ENCODE measurements around the gene PGM2L1. TPM values are rescaled to one million over a fixed set of nuclear protein-coding genes. Genes with fewer than 3 reads are reported as not detected.

Gene PGM2L1
- 10 to 100 TPM in 1 of 3 donors, 1 to 10 TPM in 2; 2.1 to 13.5 (median 6.6) TPM for total RNA-seq

- H3K27ac ChIP-seq = peak within 1 kb of the TSS; percentile 84 to 94
- H3K9me3 ChIP-seq = no peaks in the 10 kb centered on the region
- peak; percentile 90 for DNase-seq (ENCODE audit: low spot score in 2 of 2)
- H3K4me3 ChIP-seq = peak within 1 kb of the TSS; percentile 85 to 95 (median 92)
- no peaks in the 10 kb centered on the region for H3K36me3 ChIP-seq
- no peaks in the 10 kb centered on the region for H3K27me3 ChIP-seq
- no peak for TF ChIP-seq POLR2A (IDR thresholded peaks at IDR 0.05)
- peak; percentile 81 to 88 (median 85) for TF ChIP-seq POLR2AphosphoS5 (IDR thresholded peaks at IDR 0.05)
- TF ChIP-seq CTCF (IDR thresholded peaks at IDR 0.05) = no peak
- no peaks in the 10 kb centered on the region for H3K4me1 ChIP-seq
- intact Hi-C loops (cut with DNase I; ENCODE audit: low total_unique reads) = no loop called here
These were observed at the start of gene PGM2L1 for GRCh38 chr11:74398244-74399159. Gene PGM2L1 (minus strand): TSS chr11:74398433. CDS start chr11:74398161, 272 bp downstream.

- TF ChIP-seq POLR2AphosphoS5 (IDR thresholded peaks at IDR 0.05) (no peak), POLR2A (IDR thresholded peaks at IDR 0.05) (no peak), CTCF (IDR thresholded peaks at IDR 0.05) (no peak)
- DNase-seq (ENCODE audit: low spot score in 2 of 2) = no peak
- intact Hi-C loops (cut with DNase I; ENCODE audit: low total_unique reads) = no loop called here
- Histone ChIP-seq H3K4me3 (no peak overlapping the region), H3K36me3 (no peaks in the 10 kb centered on the region), H3K9me3 (no peaks in the 10 kb centered on the region), H3K4me1 (peaks cover 0 to 10% of the 10 kb centered on the region in 2 donors), H3K27ac (no peak overlapping the region), H3K27me3 (no peaks in the 10 kb centered on the region)
These were observed 49.5 kb upstream of the PGM2L1 start for GRCh38 chr11:74447720-74448119.

- H3K36me3 ChIP-seq = no peaks in the 10 kb centered on the region
- H3K9me3 ChIP-seq = no peaks in the 10 kb centered on the region
- no peak overlapping the region for H3K27ac ChIP-seq
- no peak overlapping the region for H3K4me3 ChIP-seq
- no peak for TF ChIP-seq POLR2A (IDR thresholded peaks at IDR 0.05)
- no peak for TF ChIP-seq POLR2AphosphoS5 (IDR thresholded peaks at IDR 0.05)
- no peak for TF ChIP-seq CTCF (IDR thresholded peaks at IDR 0.05)
- intact Hi-C loops (cut with DNase I; ENCODE audit: low total_unique reads) = no loop called here
- no peaks in the 10 kb centered on the region for H3K27me3 ChIP-seq
- peaks cover 0 to 10% of the 10 kb centered on the region in 2 donors for H3K4me1 ChIP-seq
- DNase-seq (ENCODE audit: low spot score in 2 of 2) = no peak
These were observed 48.3 kb upstream of the PGM2L1 start for GRCh38 chr11:74446532-74446938.

- no peaks in the 10 kb centered on the region for H3K27me3 ChIP-seq
- intact Hi-C loops (cut with DNase I; ENCODE audit: low total_unique reads) = no loop called here
- TF ChIP-seq POLR2AphosphoS5 (IDR thresholded peaks at IDR 0.05) (no peak), CTCF (IDR thresholded peaks at IDR 0.05) (no peak), POLR2A (IDR thresholded peaks at IDR 0.05) (no peak)
- H3K9me3 ChIP-seq = no peaks in the 10 kb centered on the region
- H3K4me3 ChIP-seq = no peak overlapping the region
- peaks cover 0 to 10% of the 10 kb centered on the region in 2 donors for H3K4me1 ChIP-seq
- H3K36me3 ChIP-seq = no peaks in the 10 kb centered on the region
- H3K27ac ChIP-seq = no peak overlapping the region
- DNase-seq (ENCODE audit: low spot score in 2 of 2) = no peak
These were observed 46.1 kb upstream of the PGM2L1 start for GRCh38 chr11:74444173-74444826.
